Activated CD8-positive, alpha-beta memory T cell treated with anti-CD3 and anti-CD28 coated beads, Interleukin-2, amount 50 U/mL, for 4 hours (primary cell): Measurements from ENCODE around the gene ZNF892.
A peak's percentile ranks its signal among the peaks of the same experiment; 100 is the strongest.

Experiments used
- DNase-seq: peaks from one replicate; pipeline ENCODE4 v3.0.0-alpha.2; 2020

ZNF892 gene

GRCh38 chr2:95207111-95207961, at the start of gene ZNF892:
Gene ZNF892 (plus strand): TSS chr2:95207521. CDS start chr2:95207816, 295 bp downstream.
- peak; percentile 83 for DNase-seq

GRCh38 chr2:95158441-95158840, 48.9 kb upstream of the ZNF892 start:
- DNase-seq = no peak

GRCh38 chr2:95158891-95159619, 48.3 kb upstream of the ZNF892 start:
- DNase-seq = no peak

GRCh38 chr2:95159690-95160449, 47.5 kb upstream of the ZNF892 start, which contains the start of gene ZNF514:
Gene ZNF514 (minus strand): TSS chr2:95159848. CDS start chr2:95153253, 6,595 bp downstream.
- DNase-seq = peak; percentile 78

- DNase-seq = no peak
Measured at GRCh38 chr2:95165030-95165370, 42.3 kb upstream of the ZNF892 start.

GRCh38 chr2:95165371-95166064, 41.8 kb upstream of the ZNF892 start, which contains the start of gene ZNF2:
Gene ZNF2 (plus strand): TSS chr2:95165809. CDS start chr2:95176227, 10,418 bp downstream.
- DNase-seq = peak; percentile 98

GRCh38 chr2:95166065-95166763, 41.1 kb upstream of the ZNF892 start:
- DNase-seq = no peak

GRCh38 chr2:95171902-95172301, 35.4 kb upstream of the ZNF892 start:
- no peak for DNase-seq

- no peak for DNase-seq
Measured at GRCh38 chr2:95174031-95174542, 33.2 kb upstream of the ZNF892 start.

GRCh38 chr2:95179451-95179850, 27.9 kb upstream of the ZNF892 start:
- no peak for DNase-seq

- no peak for DNase-seq
Measured at GRCh38 chr2:95181774-95182173, 25.5 kb upstream of the ZNF892 start.

- no peak for DNase-seq
Measured at GRCh38 chr2:95185197-95185596, 22.1 kb upstream of the ZNF892 start.

GRCh38 chr2:95185973-95186372, 21.3 kb upstream of the ZNF892 start:
- no peak for DNase-seq

GRCh38 chr2:95192956-95193355, 14.4 kb upstream of the ZNF892 start:
- DNase-seq = peak; percentile 51

- DNase-seq = no peak
Measured at GRCh38 chr2:95203911-95204310, 3.4 kb upstream of the ZNF892 start.

GRCh38 chr2:95204396-95204795, 2.9 kb upstream of the ZNF892 start:
- no peak for DNase-seq

GRCh38 chr2:95206096-95206495, 1.2 kb upstream of the ZNF892 start:
- DNase-seq = no peak

GRCh38 chr2:95208106-95208505, 785 bp downstream of the ZNF892 start:
- DNase-seq = no peak

- no peak for DNase-seq
Measured at GRCh38 chr2:95215018-95215612, 7.8 kb downstream of the ZNF892 start.

- DNase-seq = no peak
Measured at GRCh38 chr2:95220449-95220848, 13.1 kb downstream of the ZNF892 start.

GRCh38 chr2:95225658-95226057, 18.3 kb downstream of the ZNF892 start:
- no peak for DNase-seq
